Effector memory CD8-positive, alpha-beta T cell (primary cell): ENCODE measurements around the gene GPA33.

ENCODE experiments used
- ATAC-seq: fragments of 150-1000 bp; cut with Tn5 transposase; replicated peaks from 2 replicates; pipeline ENCODE4 v1.10.0; 2021; ENCODE audit warnings: mild to moderate bottlenecking, moderate library complexity
- DNase-seq, 3 experiments: peaks; one replicate each; pipeline ENCODE4 v3.0.0; 2021
- H3K27ac Mint-ChIP-seq, 2 donors: one replicate each; pipeline ENCODE4 v1.8.0; 2022; ENCODE audit warnings: mild to moderate bottlenecking in 2 of 2, mixed read lengths in 2 of 2, moderate library complexity in 2 of 2
- H3K27me3 Mint-ChIP-seq, 2 donors: one replicate each; pipeline ENCODE4 v1.8.0; 2022; ENCODE audit warnings: mixed read lengths in 2 of 2
- H3K36me3 Mint-ChIP-seq: one replicate; pipeline ENCODE4 v1.8.0; 2022; ENCODE audit warnings: mild to moderate bottlenecking, moderate library complexity, mixed read lengths; ENCODE audit not compliant: insufficient read depth
- H3K4me1 Mint-ChIP-seq, 2 donors: one replicate each; pipeline ENCODE4 v1.8.0; 2022; ENCODE audit warnings: low read depth in 2 of 2, mixed read lengths in 2 of 2
- H3K4me3 Mint-ChIP-seq, 2 donors: one replicate each; pipeline ENCODE4 v1.8.0; 2022; ENCODE audit warnings: mild to moderate bottlenecking in 2 of 2, mixed read lengths in 2 of 2, moderate library complexity in 2 of 2
- H3K9me3 Mint-ChIP-seq, 2 donors: one replicate each; pipeline ENCODE4 v1.8.0; 2022; ENCODE audit warnings: mixed read lengths in 2 of 2

Gene GPA33

GRCh38 chr1:167126811-167127210 is 36.6 kb upstream of the GPA33 start:
- no peaks in the 10 kb centered on the region for H3K36me3 Mint-ChIP-seq
- no peaks in the 10 kb centered on the region for H3K4me1 Mint-ChIP-seq
- H3K27ac Mint-ChIP-seq: no peak overlapping the region
- no peak overlapping the region for H3K4me3 Mint-ChIP-seq
- peaks cover 47 to 57% of the 10 kb centered on the region in 2 donors for H3K27me3 Mint-ChIP-seq
- ATAC-seq (no peak), DNase-seq (no peak)
- H3K9me3 Mint-ChIP-seq: no peaks in the 10 kb centered on the region

GRCh38 chr1:167126317-167126716 is 36.1 kb upstream of the GPA33 start:
- peaks cover 0 to under 1% of the 10 kb centered on the region in 2 donors for H3K4me1 Mint-ChIP-seq
- no peak overlapping the region for H3K4me3 Mint-ChIP-seq
- H3K9me3 Mint-ChIP-seq: no peaks in the 10 kb centered on the region
- H3K27me3 Mint-ChIP-seq: peaks cover 43 to 52% of the 10 kb centered on the region in 2 donors
- H3K27ac Mint-ChIP-seq: no peak overlapping the region
- DNase-seq: no peak
- no peaks in the 10 kb centered on the region for H3K36me3 Mint-ChIP-seq
- ATAC-seq: no peak

DNA sequence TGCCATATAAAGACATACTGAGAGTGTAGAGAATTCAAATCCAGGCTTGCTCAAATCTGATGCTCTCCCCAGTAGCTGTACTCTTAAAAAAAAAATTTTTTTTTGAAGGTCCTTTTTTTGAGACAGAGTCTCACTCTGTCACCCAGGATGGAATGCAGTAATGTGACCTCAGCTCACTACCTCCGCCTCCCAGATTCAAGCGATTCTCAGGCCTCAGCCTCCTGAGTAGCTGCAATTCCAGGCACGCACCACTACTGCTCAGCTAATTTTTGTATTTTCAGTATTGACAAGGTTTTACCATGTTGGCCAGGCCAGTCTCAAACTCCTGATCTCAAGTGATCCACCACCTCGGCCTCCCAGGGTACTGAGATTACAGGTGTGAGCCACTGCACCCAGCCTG is 32.4 kb upstream of the GPA33 start:
- peaks cover 4 to 5% of the 10 kb centered on the region in 2 donors for H3K4me1 Mint-ChIP-seq
- ATAC-seq (no peak), DNase-seq (no peak)
- H3K36me3 Mint-ChIP-seq: no peaks in the 10 kb centered on the region
- peaks cover 19 to 47% of the 10 kb centered on the region in 2 donors for H3K27me3 Mint-ChIP-seq
- no peaks in the 10 kb centered on the region for H3K9me3 Mint-ChIP-seq
- H3K4me3 Mint-ChIP-seq: peak overlapping the region in 1 of 2 donors; percentile 27
- H3K27ac Mint-ChIP-seq: peak overlapping the region in 1 of 2 donors; percentile 20

DNA sequence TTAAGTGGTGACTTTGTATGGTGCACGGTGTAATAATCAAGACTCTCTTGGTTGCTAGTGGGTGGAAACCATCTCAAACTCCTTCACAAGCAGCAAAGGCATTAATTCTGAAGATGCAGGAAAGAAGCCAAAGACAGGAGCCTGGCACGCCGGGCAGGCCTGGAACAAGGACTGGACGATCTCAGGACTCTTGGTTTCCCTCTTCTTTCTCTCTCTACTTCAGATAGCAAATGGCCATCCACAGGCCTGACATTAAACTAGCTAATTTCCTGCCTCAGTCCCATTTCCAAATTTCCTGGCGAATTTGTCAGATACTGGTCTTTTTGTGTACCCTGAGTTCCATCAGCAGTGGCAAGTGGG is 31.9 kb upstream of the GPA33 start:
- H3K9me3 Mint-ChIP-seq: no peaks in the 10 kb centered on the region
- H3K27me3 Mint-ChIP-seq: peaks cover 14 to 47% of the 10 kb centered on the region in 2 donors
- ATAC-seq (no peak), DNase-seq (no peak)
- peak overlapping the region; percentile 80 to 82 for H3K4me3 Mint-ChIP-seq
- peaks cover 4 to 5% of the 10 kb centered on the region in 2 donors for H3K4me1 Mint-ChIP-seq
- peak overlapping the region in 1 of 2 donors; percentile 20 for H3K27ac Mint-ChIP-seq
- no peaks in the 10 kb centered on the region for H3K36me3 Mint-ChIP-seq

DNA sequence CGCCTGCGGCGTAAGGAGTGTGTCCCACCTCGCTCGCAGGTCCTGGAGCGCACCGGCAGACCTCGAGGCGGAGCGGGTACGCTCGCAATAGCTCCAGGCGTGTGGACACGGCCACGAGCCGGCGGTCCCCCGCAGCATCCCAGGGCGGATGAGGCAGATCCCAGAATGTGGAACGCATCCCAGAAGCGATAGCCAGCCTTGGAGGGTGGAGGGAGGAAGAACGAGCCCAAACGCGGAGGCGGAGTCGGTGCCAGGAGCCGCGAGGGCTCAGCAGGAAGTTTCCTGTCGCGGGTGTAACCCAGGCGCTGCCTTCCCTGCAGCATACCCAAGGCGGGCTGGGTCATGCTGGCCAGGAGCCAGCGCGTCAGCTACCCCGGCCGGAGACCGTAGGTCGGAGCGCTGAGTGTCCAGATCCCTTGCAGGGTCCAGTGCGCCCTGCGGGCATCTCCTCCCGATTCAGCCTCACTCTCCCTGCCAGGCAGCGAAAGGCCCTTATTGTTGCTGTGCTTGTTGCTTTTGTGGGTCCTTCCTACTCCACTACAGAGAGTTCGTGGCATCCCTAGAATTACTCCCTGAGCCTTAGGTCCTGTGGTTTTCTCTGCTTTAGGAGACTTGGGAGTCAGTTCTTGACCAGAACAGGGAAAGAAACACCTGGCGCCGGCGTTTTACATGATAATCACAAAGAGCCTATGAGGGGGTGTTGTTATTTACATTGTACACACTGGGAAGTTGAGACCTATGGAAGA is 31.4 kb upstream of the GPA33 start:
- H3K9me3 Mint-ChIP-seq: no peaks in the 10 kb centered on the region
- H3K4me1 Mint-ChIP-seq: peaks cover 4 to 5% of the 10 kb centered on the region in 2 donors
- peaks cover 12 to 41% of the 10 kb centered on the region in 2 donors for H3K27me3 Mint-ChIP-seq
- peak; percentile 59 for ATAC-seq
- H3K36me3 Mint-ChIP-seq: no peaks in the 10 kb centered on the region
- H3K4me3 Mint-ChIP-seq: peak overlapping the region; percentile 80 to 82
- H3K27ac Mint-ChIP-seq: peak overlapping the region in 1 of 2 donors; percentile 20
- DNase-seq: no peak

GRCh38 chr1:167120899-167121298 is 30.7 kb upstream of the GPA33 start:
- Mint-ChIP-seq H3K9me3 (no peaks in the 10 kb centered on the region), H3K27me3 (peaks cover 5 to 35% of the 10 kb centered on the region in 2 donors), H3K4me1 (peaks cover 4 to 5% of the 10 kb centered on the region in 2 donors), H3K27ac (no peak overlapping the region), H3K4me3 (peak overlapping the region; percentile 80 to 82), H3K36me3 (no peaks in the 10 kb centered on the region)
- peak; percentile 26 for ATAC-seq
- no peak for DNase-seq

DNA sequence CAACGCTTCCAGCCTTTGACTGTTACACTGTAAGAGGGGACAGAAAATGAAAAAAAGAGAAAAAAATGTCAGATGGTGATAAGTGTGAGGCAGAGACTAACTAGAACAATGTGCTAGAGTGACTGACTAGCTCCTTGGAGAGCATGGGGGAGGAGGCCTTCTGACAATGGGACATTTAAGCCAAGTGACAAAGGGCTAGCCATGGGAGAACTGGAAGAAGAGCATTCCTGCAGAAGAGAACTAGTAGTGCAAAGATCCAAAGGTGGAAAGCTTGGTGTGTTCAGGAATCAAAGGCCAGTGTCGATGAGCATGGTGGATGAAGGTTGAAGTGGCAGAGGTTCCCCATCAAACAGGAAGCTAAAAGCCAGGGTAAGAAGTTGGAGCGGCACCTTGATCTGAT is 29.5 kb upstream of the GPA33 start:
- H3K4me1 Mint-ChIP-seq: peaks cover 4 to 5% of the 10 kb centered on the region in 2 donors
- no peaks in the 10 kb centered on the region for H3K36me3 Mint-ChIP-seq
- no peak overlapping the region for H3K27ac Mint-ChIP-seq
- H3K4me3 Mint-ChIP-seq: no peak overlapping the region
- ATAC-seq (no peak), DNase-seq (no peak)
- H3K27me3 Mint-ChIP-seq: peaks cover 0 to 37% of the 10 kb centered on the region in 2 donors
- H3K9me3 Mint-ChIP-seq: no peaks in the 10 kb centered on the region

- Mint-ChIP-seq H3K9me3 (no peaks in the 10 kb centered on the region), H3K4me1 (peaks cover 4 to 5% of the 10 kb centered on the region in 2 donors), H3K36me3 (no peaks in the 10 kb centered on the region), H3K27ac (no peak overlapping the region), H3K4me3 (no peak overlapping the region), H3K27me3 (peaks cover 0 to 37% of the 10 kb centered on the region in 2 donors)
- ATAC-seq (no peak), DNase-seq (no peak)
Measured at GRCh38 chr1:167118188-167118587, 28.0 kb upstream of the GPA33 start.

GRCh38 chr1:167117225-167117624 is 27.0 kb upstream of the GPA33 start:
- Mint-ChIP-seq H3K27ac (no peak overlapping the region), H3K9me3 (no peaks in the 10 kb centered on the region), H3K4me1 (peaks cover 4 to 5% of the 10 kb centered on the region in 2 donors), H3K4me3 (no peak overlapping the region), H3K27me3 (peaks cover 0 to 37% of the 10 kb centered on the region in 2 donors), H3K36me3 (no peaks in the 10 kb centered on the region)
- DNase-seq (no peak), ATAC-seq (no peak)

DNA sequence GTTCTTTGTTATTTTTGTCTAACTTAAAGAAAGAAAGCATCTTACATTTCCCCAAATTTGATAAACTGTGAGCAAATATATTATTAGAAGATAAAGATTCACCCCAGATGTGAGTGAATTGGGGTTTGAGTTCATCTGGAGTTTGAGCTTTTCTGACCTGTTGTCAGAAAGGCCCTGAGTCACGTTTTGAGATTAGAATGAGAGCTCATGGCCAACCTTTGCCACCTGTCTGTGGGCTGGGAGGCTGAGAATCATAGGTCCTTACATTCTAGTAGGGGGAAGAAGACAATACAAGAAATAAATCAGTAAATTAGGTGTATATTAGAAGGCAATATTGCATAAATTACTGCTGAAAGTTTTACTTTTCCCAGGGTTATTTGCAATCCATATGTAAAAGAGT is 26.0 kb upstream of the GPA33 start:
- DNase-seq: no peak
- Mint-ChIP-seq H3K27me3 (peaks cover 0 to 37% of the 10 kb centered on the region in 2 donors), H3K27ac (no peak overlapping the region), H3K4me3 (no peak overlapping the region), H3K36me3 (no peaks in the 10 kb centered on the region), H3K9me3 (no peaks in the 10 kb centered on the region), H3K4me1 (peaks cover 3 to 4% of the 10 kb centered on the region in 2 donors)
- ATAC-seq: no peak

- peaks cover 0 to 37% of the 10 kb centered on the region in 2 donors for H3K27me3 Mint-ChIP-seq
- H3K9me3 Mint-ChIP-seq: no peaks in the 10 kb centered on the region
- H3K27ac Mint-ChIP-seq: no peak overlapping the region
- no peak overlapping the region for H3K4me3 Mint-ChIP-seq
- H3K4me1 Mint-ChIP-seq: peaks cover 5 to 8% of the 10 kb centered on the region in 2 donors
- ATAC-seq: no peak
- peaks cover 3% of the 10 kb centered on the region for H3K36me3 Mint-ChIP-seq
- no peak for DNase-seq
Measured at GRCh38 chr1:167115655-167116054, 25.5 kb upstream of the GPA33 start.

DNA sequence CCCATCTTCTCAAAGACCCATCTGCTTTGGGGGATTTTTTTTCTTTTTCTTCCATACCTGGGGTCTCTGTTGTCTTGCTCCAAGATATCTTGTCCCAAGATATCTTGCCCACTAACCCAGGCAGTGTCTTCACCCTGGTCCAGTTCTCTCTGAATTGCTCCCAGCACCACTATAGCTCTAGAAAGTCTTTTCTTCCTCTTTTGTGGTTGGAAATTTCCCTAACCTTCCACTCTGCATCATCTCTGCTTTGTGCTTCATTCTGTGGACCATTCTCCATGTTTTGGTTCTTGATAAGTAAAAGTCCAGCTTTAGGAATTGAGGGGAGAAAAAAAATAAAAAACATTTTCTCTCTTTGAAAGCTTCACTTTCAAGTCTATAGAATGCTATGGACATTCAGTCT is 24.5 kb upstream of the GPA33 start:
- Mint-ChIP-seq H3K27me3 (peaks cover 0 to 38% of the 10 kb centered on the region in 2 donors), H3K4me3 (no peak overlapping the region), H3K9me3 (peaks cover 3 to 6% of the 10 kb centered on the region in 2 donors), H3K36me3 (peaks cover 5% of the 10 kb centered on the region), H3K4me1 (peaks cover 14 to 16% of the 10 kb centered on the region in 2 donors), H3K27ac (no peak overlapping the region)
- ATAC-seq (no peak), DNase-seq (no peak)

DNA sequence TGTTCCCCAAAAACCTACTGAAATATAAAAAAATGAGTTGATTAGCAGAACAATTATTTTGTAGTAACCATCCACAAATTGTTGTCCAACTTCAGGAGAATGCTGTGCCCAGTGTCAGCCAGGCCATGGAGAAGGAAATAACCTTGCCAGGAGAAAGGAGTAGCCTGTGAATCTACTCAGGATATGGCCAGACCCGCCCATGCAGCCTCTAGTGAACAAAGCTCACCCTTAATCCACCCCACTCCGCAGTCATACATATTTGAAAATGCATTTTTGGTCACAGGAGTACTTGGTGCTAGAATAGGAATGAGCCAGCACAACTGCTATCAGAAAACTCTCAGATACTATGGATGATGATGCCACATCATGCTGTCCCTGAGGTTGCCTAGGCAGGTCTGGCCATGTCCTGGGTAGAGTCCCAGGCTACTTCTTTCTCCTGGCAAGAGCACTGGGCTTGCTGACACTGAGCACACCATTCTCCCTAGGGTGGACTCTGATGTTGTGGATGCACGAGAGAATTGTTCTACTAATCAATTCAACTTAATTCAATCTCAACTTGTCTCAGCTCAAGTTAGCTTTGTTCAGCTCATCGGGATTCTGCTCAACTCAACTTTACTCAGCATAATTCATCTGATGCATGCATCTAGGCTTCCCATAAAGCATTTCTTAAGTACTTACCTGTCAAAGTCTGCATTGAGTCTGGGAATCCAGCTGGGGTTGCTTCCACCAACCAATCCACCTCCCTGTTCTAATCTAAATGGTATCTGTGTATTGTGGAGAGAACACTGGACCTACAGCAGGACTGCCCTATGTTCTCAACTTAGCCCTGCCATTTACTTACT is 21.9 kb upstream of the GPA33 start:
- H3K4me3 Mint-ChIP-seq: no peak overlapping the region
- H3K27me3 Mint-ChIP-seq: peaks cover 0 to 19% of the 10 kb centered on the region in 2 donors
- H3K4me1 Mint-ChIP-seq: peaks cover 26% of the 10 kb centered on the region in 2 donors
- no peak for ATAC-seq
- peaks cover 3 to 7% of the 10 kb centered on the region in 2 donors for H3K9me3 Mint-ChIP-seq
- no peak overlapping the region for H3K27ac Mint-ChIP-seq
- DNase-seq: no peak
- H3K36me3 Mint-ChIP-seq: peaks cover 8% of the 10 kb centered on the region
